Measurements from ENCODE around the gene AAR2. TPM values are rescaled to one million over a fixed set of nuclear protein-coding genes. Genes with fewer than 3 reads are reported as not detected.

AAR2 gene
- total RNA-seq, 1 experiment from 2014 or later, result 22.5 TPM

DNA sequence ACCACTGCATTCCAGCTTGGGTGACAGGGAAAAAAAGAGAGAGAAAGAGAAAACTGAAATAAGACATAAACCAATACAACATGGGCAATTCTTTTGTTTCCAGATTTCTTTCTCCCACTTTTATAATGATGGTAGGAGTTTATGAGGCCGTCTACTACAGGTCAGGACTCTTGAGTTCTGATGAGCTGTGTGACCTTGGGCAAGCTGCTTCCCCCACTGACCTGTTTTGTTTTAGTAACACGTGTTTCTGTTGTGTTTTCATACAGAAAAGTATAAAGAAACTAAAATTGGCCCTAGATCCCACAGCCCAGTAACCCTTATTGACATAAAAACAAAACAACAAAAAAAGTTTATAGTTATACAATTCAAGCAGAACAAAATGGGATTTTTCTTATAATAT lies 22.9 kb upstream of the AAR2 start:
- DNase-seq (ENCODE audit: low spot score) (no peak), ATAC-seq (no peak)
- TF ChIP-seq ETV6 (CRISPR knock-in tag; IDR thresholded peaks at IDR 0.05), result no peak
- H3K9me3 Mint-ChIP-seq, result no peaks in the 10 kb centered on the region
- ChIA-PET CTCF (interaction anchor here (1.0 to 4.4 kb wide), 6 partner anchors 11 to 226 kb away, joined by 3 to 32 read pairs (median 6); no protein-coding TSS in a partner anchor), POLR2A (no interaction called here)
- no peak overlapping the region for H3K27ac Mint-ChIP-seq
- no peaks in the 10 kb centered on the region for H3K36me3 Mint-ChIP-seq
- H3K4me1 Mint-ChIP-seq, result no peaks in the 10 kb centered on the region; the same call in 1 of the 2 replicates
- H3K4me3 Mint-ChIP-seq, result no peak overlapping the region
- H3K27me3 Mint-ChIP-seq (ENCODE audit: low read depth), result no peaks in the 10 kb centered on the region

GRCh38 chr20:36214684-36215256 lies 21.5 kb upstream of the AAR2 start:
- peak; percentile 77 for ATAC-seq
- peak; percentile 43 for DNase-seq (ENCODE audit: low spot score)
- Mint-ChIP-seq H3K36me3 (no peaks in the 10 kb centered on the region), H3K9me3 (no peaks in the 10 kb centered on the region), H3K4me3 (no peak overlapping the region), H3K27me3 (ENCODE audit: low read depth) (no peaks in the 10 kb centered on the region), H3K27ac (no peak overlapping the region), H3K4me1 (no peaks in the 10 kb centered on the region; the same call in 1 of the 2 replicates)
- ChIA-PET POLR2A (interaction anchor here (0.7 kb wide), 1 partner anchor 265 kb away, joined by 3 read pairs; no protein-coding TSS in a partner anchor), CTCF (interaction anchor here (0.6 to 4.4 kb wide), 4 partner anchors 12 to 251 kb away, joined by 3 to 32 read pairs (median 9); no protein-coding TSS in a partner anchor)
- TF ChIP-seq ESRRA (CRISPR knock-in tag; IDR thresholded peaks at IDR 0.05; ENCODE audit: borderline replicate concordance) (no peak), OVOL2 (CRISPR knock-in tag; IDR thresholded peaks at IDR 0.05; ENCODE audit: borderline replicate concordance) (no peak), CTCF (IDR thresholded peaks at IDR 0.05) (peak; percentile 45; the same call in 1 of the 2 replicates)
- TF ChIP-seq, protein P1, sequence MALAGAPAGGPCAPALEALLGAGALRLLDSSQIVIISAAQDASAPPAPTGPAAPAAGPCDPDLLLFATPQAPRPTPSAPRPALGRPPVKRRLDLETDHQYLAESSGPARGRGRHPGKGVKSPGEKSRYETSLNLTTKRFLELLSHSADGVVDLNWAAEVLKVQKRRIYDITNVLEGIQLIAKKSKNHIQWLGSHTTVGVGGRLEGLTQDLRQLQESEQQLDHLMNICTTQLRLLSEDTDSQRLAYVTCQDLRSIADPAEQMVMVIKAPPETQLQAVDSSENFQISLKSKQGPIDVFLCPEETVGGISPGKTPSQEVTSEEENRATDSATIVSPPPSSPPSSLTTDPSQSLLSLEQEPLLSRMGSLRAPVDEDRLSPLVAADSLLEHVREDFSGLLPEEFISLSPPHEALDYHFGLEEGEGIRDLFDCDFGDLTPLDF (CRISPR knock-in tag; IDR thresholded peaks at IDR 0.05), result no peak
- TF ChIP-seq, protein P2, sequence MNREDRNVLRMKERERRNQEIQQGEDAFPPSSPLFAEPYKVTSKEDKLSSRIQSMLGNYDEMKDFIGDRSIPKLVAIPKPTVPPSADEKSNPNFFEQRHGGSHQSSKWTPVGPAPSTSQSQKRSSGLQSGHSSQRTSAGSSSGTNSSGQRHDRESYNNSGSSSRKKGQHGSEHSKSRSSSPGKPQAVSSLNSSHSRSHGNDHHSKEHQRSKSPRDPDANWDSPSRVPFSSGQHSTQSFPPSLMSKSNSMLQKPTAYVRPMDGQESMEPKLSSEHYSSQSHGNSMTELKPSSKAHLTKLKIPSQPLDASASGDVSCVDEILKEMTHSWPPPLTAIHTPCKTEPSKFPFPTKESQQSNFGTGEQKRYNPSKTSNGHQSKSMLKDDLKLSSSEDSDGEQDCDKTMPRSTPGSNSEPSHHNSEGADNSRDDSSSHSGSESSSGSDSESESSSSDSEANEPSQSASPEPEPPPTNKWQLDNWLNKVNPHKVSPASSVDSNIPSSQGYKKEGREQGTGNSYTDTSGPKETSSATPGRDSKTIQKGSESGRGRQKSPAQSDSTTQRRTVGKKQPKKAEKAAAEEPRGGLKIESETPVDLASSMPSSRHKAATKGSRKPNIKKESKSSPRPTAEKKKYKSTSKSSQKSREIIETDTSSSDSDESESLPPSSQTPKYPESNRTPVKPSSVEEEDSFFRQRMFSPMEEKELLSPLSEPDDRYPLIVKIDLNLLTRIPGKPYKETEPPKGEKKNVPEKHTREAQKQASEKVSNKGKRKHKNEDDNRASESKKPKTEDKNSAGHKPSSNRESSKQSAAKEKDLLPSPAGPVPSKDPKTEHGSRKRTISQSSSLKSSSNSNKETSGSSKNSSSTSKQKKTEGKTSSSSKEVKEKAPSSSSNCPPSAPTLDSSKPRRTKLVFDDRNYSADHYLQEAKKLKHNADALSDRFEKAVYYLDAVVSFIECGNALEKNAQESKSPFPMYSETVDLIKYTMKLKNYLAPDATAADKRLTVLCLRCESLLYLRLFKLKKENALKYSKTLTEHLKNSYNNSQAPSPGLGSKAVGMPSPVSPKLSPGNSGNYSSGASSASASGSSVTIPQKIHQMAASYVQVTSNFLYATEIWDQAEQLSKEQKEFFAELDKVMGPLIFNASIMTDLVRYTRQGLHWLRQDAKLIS (CRISPR knock-in tag; IDR thresholded peaks at IDR 0.05; ENCODE audit: borderline replicate concordance), result no peak

GRCh38 chr20:36215778-36216177 lies 20.5 kb upstream of the AAR2 start:
- ATAC-seq (no peak), DNase-seq (ENCODE audit: low spot score) (no peak)
- Mint-ChIP-seq H3K27me3 (ENCODE audit: low read depth) (no peaks in the 10 kb centered on the region), H3K4me3 (no peak overlapping the region), H3K27ac (no peak overlapping the region), H3K4me1 (no peaks in the 10 kb centered on the region; the same call in 1 of the 2 replicates), H3K9me3 (no peaks in the 10 kb centered on the region), H3K36me3 (no peaks in the 10 kb centered on the region)
- POLR2A ChIA-PET, result no interaction called here
- CTCF ChIA-PET, result interaction anchor here (0.9 to 4.1 kb wide), 7 partner anchors 12 to 224 kb away, joined by 3 to 31 read pairs (median 9); no protein-coding TSS in a partner anchor
- TF ChIP-seq, protein P3, sequence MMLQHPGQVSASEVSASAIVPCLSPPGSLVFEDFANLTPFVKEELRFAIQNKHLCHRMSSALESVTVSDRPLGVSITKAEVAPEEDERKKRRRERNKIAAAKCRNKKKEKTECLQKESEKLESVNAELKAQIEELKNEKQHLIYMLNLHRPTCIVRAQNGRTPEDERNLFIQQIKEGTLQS (CRISPR knock-in tag; conservative IDR thresholded peaks at IDR 0.05), result 0 out of 2 replicates have a peak, but pooled peaks have one; percentile 39
- TF ChIP-seq ETV6 (CRISPR knock-in tag; IDR thresholded peaks at IDR 0.05) (no peak), SMAD3 (CRISPR knock-in tag; IDR thresholded peaks at IDR 0.05; ENCODE audit: borderline replicate concordance) (no peak)

GRCh38 chr20:36216314-36217025 lies 19.8 kb upstream of the AAR2 start:
- peak overlapping the region; percentile 40 for H3K27ac Mint-ChIP-seq
- CTCF ChIA-PET, result interaction anchor here (0.9 to 4.1 kb wide), 12 partner anchors 13 to 225 kb away, joined by 3 to 31 read pairs (median 6); no protein-coding TSS in a partner anchor
- H3K27me3 Mint-ChIP-seq (ENCODE audit: low read depth), result no peaks in the 10 kb centered on the region
- H3K4me3 Mint-ChIP-seq, result no peak overlapping the region
- DNase-seq (ENCODE audit: low spot score) (no peak), ATAC-seq (no peak)
- no peaks in the 10 kb centered on the region for H3K9me3 Mint-ChIP-seq
- POLR2A ChIA-PET, result no interaction called here
- H3K36me3 Mint-ChIP-seq, result no peaks in the 10 kb centered on the region
- H3K4me1 Mint-ChIP-seq, result no peaks in the 10 kb centered on the region; the same call in 1 of the 2 replicates
- TF ChIP-seq RORB (CRISPR knock-in tag; IDR thresholded peaks at IDR 0.05), result no peak
- TF ChIP-seq TCF7 (CRISPR knock-in tag; IDR thresholded peaks at IDR 0.05; ENCODE audit: low read depth), result no peak
- TF ChIP-seq GRHL2 (CRISPR knock-in tag; IDR thresholded peaks at IDR 0.05; ENCODE audit: insufficient replicate concordance, severe bottlenecking), result no peak
- TF ChIP-seq, protein P1 (CRISPR knock-in tag; IDR thresholded peaks at IDR 0.05), result no peak
- TF ChIP-seq CBFB (CRISPR knock-in tag; IDR thresholded peaks at IDR 0.05; ENCODE audit: low read depth), result no peak
- TF ChIP-seq, protein P4, sequence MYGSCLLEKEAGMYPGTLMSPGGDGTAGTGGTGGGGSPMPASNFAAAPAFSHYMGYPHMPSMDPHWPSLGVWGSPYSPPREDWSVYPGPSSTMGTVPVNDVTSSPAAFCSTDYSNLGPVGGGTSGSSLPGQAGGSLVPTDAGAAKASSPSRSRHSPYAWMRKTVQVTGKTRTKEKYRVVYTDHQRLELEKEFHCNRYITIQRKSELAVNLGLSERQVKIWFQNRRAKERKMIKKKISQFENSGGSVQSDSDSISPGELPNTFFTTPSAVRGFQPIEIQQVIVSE (CRISPR knock-in tag; IDR thresholded peaks at IDR 0.05; ENCODE audit: borderline replicate concordance), result no peak
- TF ChIP-seq MYBL2 (CRISPR knock-in tag; IDR thresholded peaks at IDR 0.05), result no peak
- no peak for TF ChIP-seq TP53 (CRISPR knock-in tag; IDR thresholded peaks at IDR 0.05)
- TF ChIP-seq ZNF423 (CRISPR knock-in tag; IDR thresholded peaks at IDR 0.05), result no peak
